Small intestine (tissue), 7 donors: ENCODE results near the gene EEA1. TPM values are rescaled to one million over a fixed set of nuclear protein-coding genes. Genes with fewer than 3 reads are reported as not detected.
A peak's percentile ranks its signal among the peaks of the same experiment; 100 is the strongest.

Experiments used
- DNase-seq, 2 donors: peaks; one replicate each; pipeline versions ENCODE4 v3.0.0 to v3.0.0-alpha.2; 2013
- FAIRE-seq: peaks from 2 replicates; lab custom pipeline; 2012; peaks lifted over from hg19 to GRCh38; lab: Jason Lieb, UNC
- H3K27ac ChIP-seq, 3 donors: one replicate each; pipeline ENCODE4 v1.5.1; 2013; ENCODE audit warnings: low read length in 2 of 3, mild to moderate bottlenecking in 2 of 3, control low read depth in 1 of 3, inconsistent platforms in 1 of 3, low read depth in 1 of 3, moderate library complexity in 1 of 3
- H3K27me3 ChIP-seq, 3 donors: one replicate each; pipeline ENCODE4 v1.6.1; 2013; ENCODE audit warnings: low read length in 3 of 3, inconsistent platforms in 1 of 3; ENCODE audit not compliant: control insufficient read depth in 3 of 3, insufficient read depth in 3 of 3
- H3K36me3 ChIP-seq, 3 donors: one replicate each; pipeline ENCODE4 v1.6.1; 2013; ENCODE audit warnings: low read length in 3 of 3, inconsistent platforms in 1 of 3, low read depth in 1 of 3, mild to moderate bottlenecking in 1 of 3, moderate library complexity in 1 of 3; ENCODE audit not compliant: control insufficient read depth in 3 of 3, insufficient read depth in 2 of 3
- H3K4me1 ChIP-seq, 3 donors: one replicate each; pipeline ENCODE4 v1.6.1; 2013; ENCODE audit warnings: low read length in 2 of 3, inconsistent platforms in 1 of 3, low read depth in 1 of 3, mild to moderate bottlenecking in 1 of 3, moderate library complexity in 1 of 3; ENCODE audit not compliant: control insufficient read depth in 3 of 3, insufficient read depth in 2 of 3
- H3K4me3 ChIP-seq, 3 donors: one replicate each; pipeline ENCODE4 v1.5.1; 2013; ENCODE audit warnings: low read length in 3 of 3, control low read depth in 1 of 3, inconsistent platforms in 1 of 3, low read depth in 1 of 3, mild to moderate bottlenecking in 1 of 3, moderate library complexity in 1 of 3
- H3K9me3 ChIP-seq, 2 donors: one replicate each; pipeline ENCODE4 v1.6.1; 2013; ENCODE audit warnings: low read depth in 1 of 2, low read length in 1 of 2; ENCODE audit not compliant: control insufficient read depth in 2 of 2, insufficient read depth in 1 of 2
- WGBS, 3 donors: extraction: QIAGEN DNeasy Blood & Tissue Kit; methylation state at CpG; one replicate each; pipeline ENCODE4 v1.1.7; 2013; 5-methylcytosine and 5-hydroxymethylcytosine counted together
- polyA plus RNA-seq, 4 donors: library from polyadenylated mRNA; stranded (reverse) in 3 of 4; unstranded in 1 of 4; fragments of 200-250 nt in 3 of 4; fragments of 120-200 nt in 1 of 4; gene quantifications; one replicate each; pipeline versions ENCODE4 v1.2.1 to v1.2.3, GENCODE V29; 2013
- donor health status: healthy with polysubstance abuse.
- donor health status: control.
- donor health status: control.
- donor health status: Bipolar disorder and iron deficiency.
- donor health status: healthy.

The EEA1 gene
- polyA plus RNA-seq, 4 donors = 3.0 to 15.6 (median 3.7) TPM

GRCh38 chr12:92947589-92948215, 18.6 kb upstream of the EEA1 start:
- Histone ChIP-seq H3K4me1 (peaks cover 0 to 6% (median 0%) of the 10 kb centered on the region in 3 donors), H3K36me3 (no peaks in the 10 kb centered on the region), H3K4me3 (no peak overlapping the region), H3K27me3 (no peaks in the 10 kb centered on the region), H3K27ac (no peak overlapping the region), H3K9me3 (no peaks in the 10 kb centered on the region)
- FAIRE-seq (no peak), DNase-seq (no peak)

DNA sequence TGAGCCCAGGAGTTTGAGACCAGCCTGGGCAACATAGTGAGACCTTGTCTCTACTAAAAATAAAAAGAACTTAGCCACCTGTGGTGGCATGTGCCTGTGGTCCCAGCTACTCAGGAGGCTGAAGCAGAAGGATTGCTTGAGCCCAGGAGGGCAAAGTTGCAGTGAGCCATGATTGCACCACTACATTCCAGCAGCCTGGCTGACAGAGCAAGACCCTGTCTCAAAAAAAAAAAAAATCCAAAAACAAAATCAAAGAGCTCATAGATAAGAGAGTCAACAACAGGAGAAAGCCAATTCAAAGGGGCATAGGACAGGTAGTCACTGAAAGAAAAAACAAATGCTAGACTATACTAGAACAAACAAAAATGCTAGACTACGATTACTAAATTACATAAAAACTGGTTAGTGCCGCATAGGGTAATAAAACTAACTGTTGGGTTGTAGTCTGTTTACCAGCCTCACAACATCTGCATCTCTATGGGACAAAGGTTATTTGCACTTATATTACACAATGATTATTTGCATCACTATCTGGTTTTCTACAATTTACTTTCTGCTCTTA, 16.6 kb upstream of the EEA1 start:
- DNase-seq (peak; percentile 63 to 79), FAIRE-seq (no peak)
- H3K4me3 ChIP-seq = no peak overlapping the region
- WGBS, 3 donors = 12 to 59% (median 51%) methylated on average over 2 of the region's 2 CpGs
- peak overlapping the region in 1 of 3 donors; percentile 50 for H3K27ac ChIP-seq
- H3K4me1 ChIP-seq = peaks cover 0 to 6% (median 0%) of the 10 kb centered on the region in 3 donors
- no peaks in the 10 kb centered on the region for H3K9me3 ChIP-seq
- H3K27me3 ChIP-seq = no peaks in the 10 kb centered on the region
- H3K36me3 ChIP-seq = no peaks in the 10 kb centered on the region

- no peak for FAIRE-seq
- 79 to 90% (median 84%) methylated on average over 6 of the region's 6 CpGs for WGBS, 3 donors
- H3K4me3 ChIP-seq = no peak overlapping the region
Observed at GRCh38 chr12:92943482-92944250, 14.6 kb upstream of the EEA1 start.

DNA sequence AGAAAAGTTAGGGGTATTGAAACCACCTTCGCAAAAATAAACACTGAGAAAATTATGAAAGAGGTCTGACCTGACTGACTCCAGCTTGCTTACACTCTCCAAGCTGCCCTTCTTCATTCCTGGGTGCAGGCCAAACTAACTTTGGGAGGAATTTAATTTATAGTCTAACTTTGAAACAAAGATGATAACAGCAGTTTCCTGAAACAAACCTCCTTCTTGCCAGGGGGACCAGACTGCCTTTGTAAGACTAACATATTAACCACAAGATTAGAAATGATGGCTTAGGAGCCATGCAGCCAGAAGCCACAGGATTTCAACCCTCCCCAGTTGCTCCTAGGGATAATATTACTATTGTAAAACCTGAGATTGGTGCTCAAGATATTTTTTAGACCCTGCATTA, 13.8 kb upstream of the EEA1 start:
- Histone ChIP-seq H3K9me3 (no peaks in the 10 kb centered on the region), H3K27ac (no peak overlapping the region), H3K4me1 (peaks cover 0 to 3% (median 0%) of the 10 kb centered on the region in 3 donors), H3K4me3 (no peak overlapping the region), H3K36me3 (no peaks in the 10 kb centered on the region), H3K27me3 (no peaks in the 10 kb centered on the region)
- FAIRE-seq (no peak), DNase-seq (no peak)
- 38 to 74% (median 53%) methylated on average over 1 of the region's 1 CpG for WGBS, 3 donors

More at GRCh38 chr12:92943482-92944250, 14.6 kb upstream of the EEA1 start:
- no peak for DNase-seq
- H3K36me3 ChIP-seq = no peaks in the 10 kb centered on the region
- H3K9me3 ChIP-seq = no peaks in the 10 kb centered on the region
- H3K27ac ChIP-seq = no peak overlapping the region
- H3K4me1 ChIP-seq = peaks cover 0 to 3% (median 0%) of the 10 kb centered on the region in 3 donors
- no peaks in the 10 kb centered on the region for H3K27me3 ChIP-seq

GRCh38 chr12:92939116-92939515, 10.0 kb upstream of the EEA1 start:
- WGBS, 3 donors = 77 to 97% (median 77%) methylated on average over 1 of the region's 1 CpG
- FAIRE-seq (no peak), DNase-seq (no peak)

DNA sequence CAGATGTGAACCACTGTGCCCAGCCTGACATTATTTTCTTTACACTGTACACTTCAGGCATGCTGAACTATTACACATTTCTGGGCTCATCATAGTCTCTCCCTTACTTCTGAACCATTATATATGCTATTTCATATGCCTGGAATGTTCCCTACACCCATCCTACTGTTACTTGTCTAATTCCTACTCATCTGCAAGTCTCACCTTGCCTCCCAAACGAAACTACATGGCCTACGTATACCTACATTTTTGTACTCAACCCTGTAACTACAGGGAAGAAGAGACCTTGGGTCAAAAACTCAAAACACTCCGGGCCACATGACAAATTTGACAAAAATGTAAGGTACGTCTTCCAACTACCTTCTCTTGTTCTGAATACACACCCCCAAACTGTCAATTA, 9.5 kb upstream of the EEA1 start:
- Histone ChIP-seq H3K27me3 (no peaks in the 10 kb centered on the region), H3K4me1 (no peaks in the 10 kb centered on the region), H3K27ac (no peak overlapping the region), H3K9me3 (no peaks in the 10 kb centered on the region), H3K4me3 (no peak overlapping the region), H3K36me3 (no peaks in the 10 kb centered on the region)
- WGBS, 3 donors = 87 to 90% (median 89%) methylated on average over 4 of the region's 4 CpGs
- no peak for FAIRE-seq
- no peak for DNase-seq

More at GRCh38 chr12:92939116-92939515, 10.0 kb upstream of the EEA1 start:
- Histone ChIP-seq H3K9me3 (no peaks in the 10 kb centered on the region), H3K27me3 (no peaks in the 10 kb centered on the region), H3K4me1 (no peaks in the 10 kb centered on the region), H3K36me3 (no peaks in the 10 kb centered on the region), H3K27ac (no peak overlapping the region), H3K4me3 (no peak overlapping the region)

DNA sequence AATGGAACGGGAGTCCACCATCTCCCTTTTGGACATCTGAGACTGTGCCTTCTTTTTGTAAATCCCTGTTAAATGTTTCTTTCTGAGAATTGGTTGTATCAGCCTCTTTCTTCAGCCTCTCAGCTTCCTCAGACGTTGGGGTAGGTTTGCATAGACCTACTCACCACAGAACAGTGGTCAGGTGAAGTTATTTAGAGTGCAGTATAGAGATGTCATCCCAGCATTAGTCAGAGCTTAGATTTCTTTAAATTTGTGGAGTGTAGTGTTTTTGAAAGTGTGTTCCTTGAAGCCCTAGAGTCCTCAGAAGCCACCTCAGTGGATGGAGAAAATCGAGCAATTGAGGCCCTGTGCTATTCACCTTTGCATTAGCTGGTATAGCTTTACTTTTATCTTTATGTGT, 8.9 kb upstream of the EEA1 start:
- no peak for FAIRE-seq
- 86 to 91% (median 90%) methylated on average over 3 of the region's 3 CpGs for WGBS, 3 donors

DNA sequence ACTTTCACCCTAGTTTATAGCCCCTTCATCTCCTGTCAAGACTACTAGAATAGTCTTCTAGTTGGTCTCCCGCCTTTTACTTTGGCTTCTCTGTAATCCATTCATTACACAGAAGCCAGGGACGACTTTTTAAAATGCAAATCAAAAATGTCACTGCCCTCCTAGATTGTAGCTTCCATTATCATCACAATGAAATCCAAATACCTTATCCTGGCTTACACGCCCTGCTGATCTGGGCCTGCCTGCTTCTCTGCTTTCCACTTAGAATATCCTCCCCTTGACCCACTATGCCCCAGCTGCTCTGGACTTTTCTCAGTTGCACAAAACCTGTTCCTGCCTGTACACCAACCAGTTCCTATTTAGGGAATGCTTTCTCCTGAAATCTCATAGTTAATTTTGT, 4.5 kb upstream of the EEA1 start:
- no peaks in the 10 kb centered on the region for H3K9me3 ChIP-seq
- DNase-seq (no peak), FAIRE-seq (no peak)
- H3K27me3 ChIP-seq = no peaks in the 10 kb centered on the region
- WGBS, 3 donors = 88 to 91% (median 89%) methylated on average over 3 of the region's 3 CpGs
- H3K4me3 ChIP-seq = no peak overlapping the region
- no peaks in the 10 kb centered on the region for H3K36me3 ChIP-seq
- no peak overlapping the region for H3K27ac ChIP-seq
- peaks cover 0 to 6% (median 0%) of the 10 kb centered on the region in 3 donors for H3K4me1 ChIP-seq

More for the DNA sequence above, 8.9 kb upstream of the EEA1 start:
- Histone ChIP-seq H3K27me3 (no peaks in the 10 kb centered on the region), H3K9me3 (no peaks in the 10 kb centered on the region), H3K36me3 (no peaks in the 10 kb centered on the region), H3K27ac (no peak overlapping the region), H3K4me3 (no peak overlapping the region), H3K4me1 (no peaks in the 10 kb centered on the region)
- DNase-seq = no peak
